OCI-LY3 (cell line): ENCODE data around the gene CPED1.

Experiments
- CTCF ChIP-seq: fragments of 200-600, 300-600 bp; sonication (generic); IDR thresholded peaks from 2 replicates; pipeline ENCODE4 v1.5.1; 2014; ENCODE audit warnings: antibody characterized with exemption, low read length, low read depth
- EZH2phosphoT487 ChIP-seq: fragments of 200-600 bp; shearing (Covaris generic); IDR thresholded peaks from 2 replicates; pipeline ENCODE4 v1.6.1; 2018; ENCODE audit warnings: antibody characterized with exemption, mixed run types, low read depth

GRCh38 chr7:121166916-121167315, 178.4 kb downstream of the CPED1 start:
- TF ChIP-seq CTCF, result no peak
- TF ChIP-seq EZH2phosphoT487, result no peak
